ENCODE results near the gene MTA2.
"Not testable (repeated sequence)": the region's sequence is repeated elsewhere in the genome, so short reads cannot be mapped to it uniquely, and the experiment has no call there.

Gene MTA2

DNA sequence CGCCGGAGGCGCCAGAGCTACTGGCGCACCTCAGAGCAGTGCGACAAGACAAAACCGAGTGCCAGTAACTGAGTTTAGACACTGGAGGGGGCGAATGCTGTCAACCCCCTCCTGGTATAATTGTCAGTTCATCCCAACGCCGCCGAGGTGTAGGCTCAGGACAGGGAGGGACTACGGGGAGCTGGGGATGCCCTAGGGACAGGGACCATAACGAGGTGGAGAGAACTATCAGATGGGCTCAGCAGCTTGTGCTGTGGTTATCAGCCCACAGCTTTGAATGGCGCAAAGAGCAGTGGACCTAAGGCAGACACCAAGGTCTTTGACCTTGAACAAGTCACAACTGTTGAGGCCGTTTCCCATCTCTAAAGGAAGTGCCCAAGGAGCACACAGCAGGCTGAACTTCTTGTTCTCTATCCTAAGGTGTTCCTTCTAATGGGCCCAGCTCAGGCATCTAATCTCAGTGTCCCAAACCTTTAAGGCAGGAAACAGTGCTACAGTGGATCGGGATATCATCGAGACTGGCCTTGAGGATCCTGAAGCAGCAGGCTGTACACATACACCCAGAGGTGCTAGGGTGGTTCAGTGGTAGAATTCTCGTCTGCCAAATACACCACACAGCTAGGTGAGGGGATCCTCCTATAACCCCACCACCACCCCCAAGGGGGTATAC, 9.4 kb downstream of the MTA2 start:
- no peak for DNase-seq

DNA sequence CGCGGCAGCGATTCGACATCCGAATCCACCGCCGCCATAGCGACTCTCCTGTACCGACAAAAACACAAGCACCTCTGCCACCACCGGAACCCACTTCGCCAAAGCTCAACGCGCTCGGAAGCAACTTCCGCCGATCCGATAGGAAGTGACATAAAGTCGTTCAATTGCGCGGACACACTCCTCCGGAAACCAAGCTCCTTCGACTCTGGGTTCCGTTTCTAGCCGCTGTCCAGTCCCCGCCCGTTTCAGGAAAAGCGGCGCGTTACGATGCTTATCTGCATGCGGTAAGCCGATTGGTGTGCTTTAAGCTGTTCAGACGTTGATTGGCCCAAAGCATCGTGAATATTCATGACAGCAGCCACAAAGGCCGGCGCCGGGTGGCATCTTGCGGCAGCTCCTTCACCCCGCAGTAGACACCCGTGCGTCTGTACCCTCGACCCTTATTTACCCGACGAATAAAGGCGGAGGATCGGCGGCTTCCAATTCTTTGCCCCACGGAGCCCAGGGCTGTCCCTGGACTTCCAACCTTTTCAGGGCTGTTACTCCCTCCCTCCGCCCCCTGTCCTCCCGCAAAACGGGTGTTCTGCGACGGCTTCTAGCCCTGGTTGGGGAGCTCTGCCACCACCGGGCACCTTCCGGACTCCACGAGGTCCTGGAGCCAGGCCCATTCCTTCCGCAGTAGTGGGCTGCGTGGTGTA, 10.1 kb downstream of the MTA2 start, which contains the start of gene TUT1:
TSS of gene TUT1 (minus strand) at position 76 of the 698 bp plus-strand sequence. CDS start at position 38, 38 bp downstream.
- peak; percentile 99 for DNase-seq

DNA sequence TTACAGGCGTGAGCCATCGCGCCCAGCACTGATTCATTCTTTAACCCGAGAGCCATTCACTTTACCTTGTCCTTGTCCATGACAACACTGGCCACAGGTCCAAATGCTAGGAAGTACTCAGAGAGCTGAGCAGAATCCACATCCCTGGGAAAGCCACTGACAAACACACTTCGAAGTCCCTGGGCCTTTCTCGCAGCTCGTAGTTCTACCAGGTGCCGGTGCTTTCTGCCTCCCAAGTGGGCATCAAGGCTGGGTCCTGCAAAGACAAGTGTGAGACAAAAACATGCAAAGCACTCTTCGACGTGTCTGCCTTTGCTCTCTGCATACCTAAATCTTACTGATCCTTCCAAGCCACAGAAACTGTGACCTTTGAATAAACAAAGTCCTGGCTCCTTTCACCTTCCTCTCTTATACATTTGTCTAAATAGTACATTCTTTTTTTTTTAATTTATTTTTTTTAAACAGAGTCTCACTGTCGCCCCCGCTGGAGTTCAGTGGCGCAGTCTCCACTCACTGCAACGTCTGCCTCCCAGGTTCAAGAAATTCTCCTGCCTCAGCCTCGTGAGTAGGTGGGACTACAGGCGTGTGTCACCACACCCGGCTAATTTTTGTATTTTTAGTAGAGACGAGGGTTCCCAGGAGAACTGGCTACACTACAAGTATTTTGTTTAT, 12.6 kb downstream of the MTA2 start:
- no peak for DNase-seq

DNA sequence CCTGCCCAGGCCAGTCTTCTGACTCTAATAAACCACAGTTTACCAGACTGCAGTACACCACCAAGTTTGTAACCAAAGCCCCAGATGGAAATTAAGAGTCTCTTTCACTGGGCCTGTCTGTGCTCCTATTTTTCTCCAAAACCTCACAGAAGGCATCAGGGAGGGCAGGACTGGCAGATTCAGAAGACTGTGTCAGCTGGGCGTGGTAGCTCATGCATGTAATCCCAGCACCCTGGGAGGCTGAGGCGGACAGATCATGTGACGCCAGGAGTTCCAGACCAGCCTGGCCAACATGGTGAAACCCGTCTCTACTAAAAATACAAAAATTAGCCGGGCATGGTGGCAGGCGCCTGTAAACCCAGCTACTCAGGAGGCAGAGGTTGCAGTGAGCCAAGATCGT, 16.3 kb downstream of the MTA2 start:
- not testable (repeated sequence) for DNase-seq

DNA sequence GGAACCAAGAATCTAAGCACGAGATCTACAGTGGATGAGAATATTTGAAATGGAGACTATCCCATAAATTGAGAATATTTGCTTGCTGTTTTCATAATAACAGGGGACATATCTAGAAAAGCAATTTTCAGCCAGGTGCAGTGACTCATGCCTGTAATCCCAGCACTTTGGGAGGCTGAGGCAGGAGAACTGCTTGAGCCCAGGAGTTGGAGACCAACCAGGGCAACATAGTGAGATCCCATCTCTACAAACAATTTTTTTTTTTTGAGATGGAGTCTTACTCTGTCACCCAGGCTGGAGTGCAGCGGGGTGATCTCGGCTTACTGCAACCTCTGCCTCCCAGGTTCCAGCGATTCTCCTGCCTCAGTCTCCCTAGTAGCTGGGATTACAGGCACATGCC, 19.9 kb downstream of the MTA2 start:
- not testable (repeated sequence) for DNase-seq

DNA sequence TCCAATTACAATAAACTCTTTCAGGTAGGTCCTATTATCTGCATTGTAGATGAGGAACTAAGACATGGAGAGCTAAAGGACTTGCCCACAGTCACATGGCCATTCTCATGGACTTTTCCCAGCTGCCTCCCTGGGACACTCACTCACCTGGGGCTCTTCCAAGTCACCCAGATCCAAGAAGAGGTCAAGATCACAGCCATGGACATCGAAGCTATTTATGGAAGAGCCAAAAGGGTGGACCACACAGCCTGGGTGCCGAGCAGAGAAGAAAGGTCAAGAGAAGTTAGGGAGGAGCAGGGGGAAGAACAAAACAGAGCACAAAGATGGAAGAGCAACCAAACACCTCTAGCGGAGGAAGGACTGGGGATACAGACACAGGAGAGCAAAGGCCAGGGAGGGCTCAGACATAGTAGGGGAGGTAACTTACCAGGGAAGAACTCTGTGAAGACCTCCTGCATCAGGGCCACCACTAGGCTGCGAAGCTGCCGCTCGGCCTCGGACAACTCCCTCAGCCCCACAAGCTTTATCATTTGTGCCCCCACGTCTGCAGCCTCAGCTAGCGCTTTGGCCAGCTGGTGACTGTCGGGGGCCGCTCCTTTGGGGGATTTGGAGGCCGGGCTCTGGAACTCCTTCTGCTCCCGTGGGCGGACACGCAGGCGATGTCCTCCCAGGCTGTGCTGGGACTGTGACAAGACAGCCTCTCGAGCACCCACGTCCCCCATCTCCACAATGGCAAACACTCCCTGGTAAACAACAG, 20.5 kb downstream of the MTA2 start:
- DNase-seq = no peak

DNA sequence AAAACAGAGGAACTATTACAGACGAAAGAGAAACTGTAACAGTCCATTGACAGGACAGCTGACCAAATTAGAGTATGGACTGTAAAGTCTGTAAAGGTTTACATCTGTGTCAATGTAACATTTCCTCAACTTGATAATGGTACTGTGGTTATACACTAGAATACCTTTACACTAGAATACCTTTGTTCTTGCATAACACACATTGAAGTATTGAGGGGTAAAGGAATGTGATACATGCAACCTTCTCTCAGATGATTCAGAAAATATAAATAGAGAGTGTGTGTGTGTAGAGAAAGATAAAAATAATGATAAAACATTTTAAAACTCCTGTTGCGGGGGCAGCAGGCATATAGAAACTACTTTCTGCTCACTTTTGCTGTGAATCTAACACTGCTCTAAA, 22.4 kb downstream of the MTA2 start:
- no peak for DNase-seq

DNA sequence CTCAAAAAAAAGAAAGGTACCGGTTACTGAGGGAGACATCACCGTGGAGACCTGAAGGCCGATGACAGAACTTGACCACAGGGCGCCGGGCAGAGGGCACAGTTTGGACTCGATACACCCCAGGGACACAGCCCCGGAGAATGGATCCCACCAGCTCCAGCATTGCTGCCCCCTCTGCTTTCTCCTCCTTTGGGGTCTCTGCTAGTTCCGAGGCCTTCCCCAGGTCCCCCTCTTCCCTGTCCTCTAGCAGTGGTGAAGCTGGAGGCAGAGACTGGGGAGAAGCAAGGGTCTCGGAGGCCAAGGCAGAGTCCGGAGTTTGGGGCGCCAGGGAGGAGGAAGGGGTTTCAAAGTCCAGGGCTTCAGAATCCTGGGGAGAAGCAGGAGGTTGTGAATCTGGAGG, 23.1 kb downstream of the MTA2 start:
- DNase-seq = no peak

DNA sequence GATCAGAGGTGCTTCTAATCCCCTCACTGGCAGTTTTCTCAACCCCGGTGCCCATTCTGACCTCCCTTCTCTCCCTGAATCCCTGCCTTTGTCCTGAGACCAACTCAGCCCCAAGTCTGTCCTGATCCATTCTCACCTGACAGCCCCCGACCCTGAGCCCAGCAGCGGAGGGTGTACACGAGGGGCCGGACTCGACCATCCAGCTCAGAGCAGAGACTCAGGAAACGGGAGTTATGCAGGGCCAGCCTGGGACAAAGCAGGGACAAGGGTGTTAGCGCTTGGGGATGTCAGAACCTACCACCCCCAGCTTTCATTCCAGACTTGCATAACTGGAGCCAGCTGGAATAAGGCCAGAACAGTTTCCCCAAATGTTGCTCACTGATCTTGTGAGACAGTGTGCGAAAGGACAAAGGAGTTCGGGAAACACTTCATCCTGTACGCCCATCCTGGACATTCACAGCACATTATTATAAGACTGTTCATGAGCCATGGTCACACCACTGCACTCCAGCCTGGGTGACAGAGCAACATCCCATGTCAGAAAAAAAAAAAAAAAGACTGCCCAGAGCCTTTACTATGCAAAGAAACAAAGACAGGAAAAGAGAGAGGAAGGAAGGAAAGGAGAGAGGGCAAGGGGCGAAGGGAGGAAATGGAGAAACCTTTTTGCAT, 24.5 kb downstream of the MTA2 start:
- no peak for DNase-seq

DNA sequence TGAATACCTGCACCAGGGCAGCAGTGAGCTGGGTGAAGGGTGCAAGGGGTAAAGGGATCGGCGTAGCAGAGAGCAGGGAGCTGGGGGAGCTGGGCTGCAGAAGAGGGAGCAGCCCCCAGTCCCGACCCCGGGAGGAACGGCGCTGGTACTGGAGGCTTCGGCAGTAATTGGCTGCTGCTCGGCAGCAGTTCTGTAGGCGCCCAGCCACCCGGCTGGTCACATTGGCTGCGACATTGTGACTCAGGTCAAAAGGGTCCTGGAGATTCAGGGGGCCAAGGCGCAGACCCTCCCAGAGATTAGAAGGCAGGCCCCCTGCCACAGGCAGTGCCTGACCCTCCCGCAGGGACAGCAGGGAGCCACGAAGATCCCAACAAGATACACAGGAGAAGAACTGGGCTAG, 25.8 kb downstream of the MTA2 start:
- DNase-seq = no peak

DNA sequence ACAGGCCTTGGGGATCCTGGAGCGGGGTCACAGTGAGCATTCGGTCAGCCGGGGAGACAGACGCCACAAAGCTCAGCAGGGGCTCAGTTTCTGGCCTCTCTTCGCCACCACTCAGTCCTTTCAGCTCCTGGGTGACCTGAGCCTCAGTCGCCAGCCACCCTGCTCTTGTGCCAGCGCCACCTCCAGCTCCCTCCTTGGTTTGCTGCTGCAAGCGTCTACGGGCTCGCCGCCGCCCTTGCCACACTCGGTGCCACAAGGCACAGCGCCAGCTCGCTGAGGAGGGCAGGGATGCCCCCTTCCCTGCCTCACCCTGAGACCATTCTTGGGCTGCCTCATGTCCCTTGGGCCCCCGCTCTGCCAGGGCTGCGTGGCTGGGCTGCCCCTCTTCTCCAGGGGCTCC, 26.5 kb downstream of the MTA2 start:
- no peak for DNase-seq

DNA sequence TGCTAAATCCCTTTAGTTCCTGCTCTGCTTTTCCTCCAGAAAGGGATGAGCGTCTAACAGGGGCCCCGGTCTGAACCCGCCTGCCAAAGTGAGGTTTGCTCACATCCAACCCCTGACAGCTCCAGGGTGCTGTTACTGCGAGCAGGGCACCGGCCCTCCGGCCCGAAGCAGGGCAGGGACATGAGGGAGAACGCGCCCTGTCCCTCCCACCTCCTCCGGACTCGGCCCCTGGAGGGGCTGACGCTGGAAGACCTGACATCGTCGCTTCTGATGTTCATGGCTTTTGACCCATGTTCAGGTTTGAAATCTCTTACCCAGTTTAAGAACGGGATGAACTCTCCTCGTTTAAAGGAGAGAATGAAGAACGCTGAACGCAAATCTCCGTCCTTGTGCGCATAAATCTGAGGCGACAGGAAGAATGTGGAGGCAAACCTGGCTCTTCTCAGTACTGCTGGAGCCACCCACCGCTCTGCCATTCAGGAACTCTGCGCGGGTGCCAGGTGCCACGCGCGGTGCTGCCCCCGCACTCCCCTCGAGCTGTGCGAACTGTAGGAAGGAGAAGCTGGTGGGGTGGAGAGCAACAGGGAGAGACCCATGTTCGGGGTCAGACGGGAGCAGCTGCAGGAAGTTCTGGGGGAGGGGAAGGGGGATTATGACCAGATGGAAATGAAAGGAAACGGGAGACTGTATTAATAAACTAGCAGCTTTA, 27.1 kb downstream of the MTA2 start:
- DNase-seq = no peak

DNA sequence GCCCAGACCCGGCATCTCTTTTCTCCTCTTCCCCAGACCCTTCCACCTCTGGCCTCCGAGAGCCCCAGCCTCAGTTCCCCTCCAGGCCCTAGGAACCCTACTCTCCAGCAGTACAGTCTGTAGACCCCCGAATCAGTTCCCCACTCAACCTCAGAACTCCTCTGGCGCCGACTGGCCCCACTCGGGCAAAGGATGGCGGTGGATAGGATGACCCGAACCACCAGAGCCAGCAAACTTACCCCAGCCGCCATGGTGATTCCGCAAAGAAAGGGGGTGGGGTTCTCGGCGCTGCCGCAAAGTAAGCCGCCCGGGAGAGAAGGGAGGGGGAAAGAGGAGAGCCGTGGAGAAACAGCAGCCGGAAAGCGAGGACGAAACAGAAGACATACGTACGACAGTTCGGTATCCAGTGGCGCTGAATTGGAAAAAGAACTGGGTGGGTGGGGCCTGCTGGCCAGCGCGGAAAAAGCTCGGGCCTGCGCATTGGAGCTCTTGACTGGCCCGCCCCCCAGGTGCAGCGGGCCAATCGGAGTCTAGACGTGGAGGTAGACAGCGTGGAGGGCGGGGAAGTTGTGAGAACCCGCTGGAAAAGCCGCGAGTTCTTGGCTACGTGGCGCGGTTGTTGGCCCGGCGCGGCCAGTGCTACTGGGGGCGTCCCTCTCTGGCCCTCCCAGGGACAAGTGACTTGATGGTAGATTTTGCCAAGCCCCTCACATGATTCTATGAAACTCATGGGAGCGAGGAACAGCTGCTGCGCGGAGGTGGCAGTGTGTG, 27.9 kb downstream of the MTA2 start, which contains the start of gene EEF1G:
TSS of gene EEF1G (minus strand) at position 300 of the 771 bp plus-strand sequence. CDS start at position 251, 49 bp downstream.
- DNase-seq = peak; percentile 99

DNA sequence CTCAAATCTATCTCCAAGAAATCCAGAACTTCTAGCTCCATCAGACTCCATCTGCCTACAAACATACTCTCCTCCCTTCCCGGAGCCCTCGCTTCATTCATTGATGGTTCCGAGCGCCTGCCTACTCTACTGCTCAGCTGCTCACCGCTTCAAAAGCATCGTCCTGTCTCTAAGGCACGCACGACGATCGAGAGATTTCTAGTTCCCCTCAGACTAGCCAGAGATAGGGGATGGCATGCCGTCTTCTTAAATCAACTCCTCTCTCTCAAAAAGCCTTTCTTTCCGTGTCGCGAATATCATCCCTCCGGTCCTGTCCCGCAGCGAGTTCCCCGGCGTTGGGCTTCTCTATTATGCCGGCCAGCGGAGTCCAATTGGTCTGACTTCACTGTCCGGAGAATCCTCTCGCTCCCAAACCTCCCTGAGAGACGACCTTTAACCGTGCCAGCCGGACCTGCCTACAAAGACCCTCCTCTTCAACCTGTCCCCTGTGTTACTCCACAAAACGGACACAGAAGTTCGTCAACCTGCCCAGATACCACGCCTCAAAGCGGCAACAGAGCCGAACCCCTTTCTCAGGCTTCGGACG, 28.6 kb downstream of the MTA2 start:
- DNase-seq = no peak

DNA sequence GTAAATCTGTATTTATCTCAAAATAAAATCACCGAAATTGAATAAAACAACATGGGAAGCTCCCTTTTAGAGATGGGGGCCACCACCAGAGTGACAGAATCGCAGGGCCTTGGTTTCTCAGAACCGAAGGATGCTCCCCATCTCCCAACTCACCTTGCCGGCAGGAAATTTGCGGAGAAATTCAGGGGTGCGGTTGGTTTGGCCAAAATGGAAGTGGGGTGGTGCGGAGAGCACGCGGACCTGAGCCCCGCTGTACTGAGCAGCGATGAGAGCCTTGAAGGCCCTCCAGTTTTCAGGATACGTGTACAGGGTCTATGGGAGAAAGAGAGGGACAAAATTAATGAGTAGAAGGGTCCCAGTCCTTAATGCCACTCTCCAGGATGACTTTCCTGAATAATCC, 29.2 kb downstream of the MTA2 start:
- DNase-seq = no peak

DNA sequence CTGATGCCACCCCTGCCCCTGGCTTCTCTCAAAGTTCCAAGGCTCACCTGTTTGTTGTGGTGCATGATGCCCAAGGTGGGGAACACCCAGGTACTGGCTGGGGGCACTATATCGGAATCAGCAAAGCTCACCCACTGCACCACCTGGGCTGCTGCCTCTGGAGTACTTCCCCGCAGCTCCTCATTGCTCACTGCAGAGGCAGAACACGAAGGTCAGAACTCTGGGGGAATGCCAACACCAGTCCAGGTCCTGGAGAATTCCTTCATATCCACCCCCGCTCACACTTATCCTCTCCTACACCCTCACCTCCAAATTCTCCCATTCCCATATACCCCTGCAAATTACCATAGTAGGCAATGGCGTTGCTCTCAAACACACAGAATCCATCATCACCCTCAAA, 30.2 kb downstream of the MTA2 start:
- not testable (repeated sequence) for DNase-seq

DNA sequence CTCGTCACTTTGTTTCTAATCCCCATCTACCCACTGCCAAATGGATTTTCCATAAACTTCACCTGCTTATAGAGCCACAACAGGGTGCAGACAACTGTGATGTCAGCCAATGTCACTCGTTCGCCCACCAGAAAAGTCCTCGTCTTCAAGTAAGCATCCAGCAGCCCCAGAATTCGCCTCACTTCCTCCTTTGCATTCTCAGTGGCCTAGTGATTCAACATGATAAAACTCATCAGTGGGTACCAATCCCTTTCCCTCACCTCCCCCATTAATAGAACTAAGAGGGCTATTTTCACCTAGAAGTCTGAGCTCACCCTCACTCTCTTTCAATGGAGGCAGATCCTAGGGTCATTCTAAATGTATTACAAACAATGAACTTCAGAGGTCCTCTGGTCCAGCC, 30.8 kb downstream of the MTA2 start:
- DNase-seq = not testable (repeated sequence)

DNA sequence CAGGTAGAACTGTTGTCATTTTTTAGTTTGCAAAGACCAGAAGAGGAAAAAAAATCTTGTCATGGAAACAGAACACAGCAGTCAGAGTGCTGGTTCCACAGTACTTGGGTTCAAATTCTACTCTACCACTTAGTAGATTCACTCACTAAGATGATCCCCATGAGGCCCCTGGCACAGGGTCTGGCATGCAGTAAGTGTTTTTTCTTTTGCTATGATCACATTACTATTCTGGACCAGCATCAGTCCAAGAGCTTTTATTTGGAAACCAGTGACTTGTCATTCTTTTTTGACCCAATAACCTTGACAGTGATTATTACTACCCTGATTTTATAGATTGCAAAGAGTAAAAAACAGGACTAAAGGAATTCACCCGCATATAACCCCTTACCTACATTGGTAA, 32.1 kb downstream of the MTA2 start:
- no peak for DNase-seq

DNA sequence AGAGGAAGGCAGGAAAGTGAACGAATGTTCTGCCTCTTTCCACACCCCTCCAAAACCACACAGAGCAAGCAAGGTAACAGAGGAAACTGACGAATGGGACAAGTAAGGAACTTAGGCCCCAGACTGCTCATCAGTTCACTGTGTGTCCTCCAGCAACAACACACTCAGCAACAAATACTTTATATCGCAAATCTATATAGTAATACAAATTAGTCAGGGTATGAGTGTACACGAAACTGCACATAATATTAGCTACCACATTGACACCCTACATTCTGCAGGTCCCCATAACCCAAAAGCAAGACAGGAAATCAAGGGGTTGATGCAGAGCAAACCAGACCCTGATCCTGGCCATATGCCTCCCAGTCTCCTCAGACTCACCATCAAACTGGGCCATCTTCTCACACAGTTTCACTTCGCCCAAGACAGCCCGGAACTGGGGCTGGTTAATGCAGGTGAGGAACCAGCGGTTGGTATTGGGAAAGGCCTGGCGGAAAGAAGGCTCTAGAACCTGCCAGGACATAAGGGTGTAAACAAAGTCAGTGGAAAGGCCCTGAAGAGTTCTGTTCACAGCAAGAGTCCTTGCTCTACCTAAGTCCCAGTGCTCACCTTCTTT, 34.5 kb downstream of the MTA2 start:
- DNase-seq = no peak

DNA sequence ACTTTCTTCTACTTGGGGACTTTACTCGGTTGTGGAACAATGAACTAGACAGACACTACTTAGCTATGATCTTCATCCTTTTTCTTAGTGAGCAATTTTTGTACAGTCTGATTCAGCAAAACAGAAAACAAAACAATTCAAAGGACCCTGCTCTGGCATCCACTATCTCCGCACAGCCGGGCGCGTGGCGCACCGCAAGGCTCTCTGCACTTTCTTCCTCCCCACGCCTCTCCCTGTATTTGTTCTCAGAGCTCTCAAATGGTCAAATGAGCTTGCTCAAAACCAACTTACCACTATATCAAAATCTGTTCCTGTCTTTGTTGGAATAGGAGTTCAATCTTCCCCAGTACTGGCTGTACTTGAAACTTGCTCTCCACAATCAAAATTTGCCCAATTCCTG, 35.4 kb downstream of the MTA2 start:
- DNase-seq = no peak

Data from NCI-H1436 (cell line).